Adrenal gland (tissue), 5 donors: ENCODE data around the gene LRP8.

Experiments
- POLR2A ChIP-seq, 2 donors: fragments of 450-650 bp; IDR thresholded peaks; one replicate each; pipeline ENCODE4 v1.6.1; 2017; ENCODE audit warnings: antibody characterized with exemption in 2 of 2, mild to moderate bottlenecking in 2 of 2, moderate library complexity in 1 of 2
- TF ChIP-seq, protein P1 (sequence below), 6 experiments: fragments of 450-650 bp in 4 of 6; fragments of 200-600 bp in 2 of 6; sonication (generic) in 1 of 6; IDR thresholded peaks; 1 replicate in 5 of 6; 2 replicates in 1 of 6; pipeline versions ENCODE4 v1.5.1 to v1.8.0; 2016 to 2021; ENCODE audit warnings: antibody characterized with exemption in 6 of 6, mild to moderate bottlenecking in 2 of 6, moderate library complexity in 1 of 6
- donor health status: DM: no; HTN: no; CAD: no.

DNA sequence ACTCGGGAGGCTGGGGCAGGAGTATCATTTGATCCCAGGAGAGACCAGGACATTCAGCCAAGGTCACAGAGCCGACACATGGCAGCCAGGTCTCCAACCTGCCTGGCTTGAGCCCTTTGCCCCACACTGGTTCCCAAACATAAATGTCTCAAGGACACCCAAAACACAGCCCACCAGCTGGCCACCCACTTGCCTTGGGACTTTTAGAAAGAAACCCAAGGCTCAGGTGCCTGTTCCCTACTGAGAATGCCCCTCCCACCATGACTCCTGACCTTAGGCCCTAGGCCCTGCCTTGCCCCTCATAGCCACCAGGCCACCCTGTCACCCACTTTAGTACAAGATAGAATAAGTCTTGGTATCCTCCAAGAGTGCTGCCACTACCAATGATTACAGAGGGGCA lies 41.9 kb upstream of the LRP8 start:
- TF ChIP-seq, protein P1, sequence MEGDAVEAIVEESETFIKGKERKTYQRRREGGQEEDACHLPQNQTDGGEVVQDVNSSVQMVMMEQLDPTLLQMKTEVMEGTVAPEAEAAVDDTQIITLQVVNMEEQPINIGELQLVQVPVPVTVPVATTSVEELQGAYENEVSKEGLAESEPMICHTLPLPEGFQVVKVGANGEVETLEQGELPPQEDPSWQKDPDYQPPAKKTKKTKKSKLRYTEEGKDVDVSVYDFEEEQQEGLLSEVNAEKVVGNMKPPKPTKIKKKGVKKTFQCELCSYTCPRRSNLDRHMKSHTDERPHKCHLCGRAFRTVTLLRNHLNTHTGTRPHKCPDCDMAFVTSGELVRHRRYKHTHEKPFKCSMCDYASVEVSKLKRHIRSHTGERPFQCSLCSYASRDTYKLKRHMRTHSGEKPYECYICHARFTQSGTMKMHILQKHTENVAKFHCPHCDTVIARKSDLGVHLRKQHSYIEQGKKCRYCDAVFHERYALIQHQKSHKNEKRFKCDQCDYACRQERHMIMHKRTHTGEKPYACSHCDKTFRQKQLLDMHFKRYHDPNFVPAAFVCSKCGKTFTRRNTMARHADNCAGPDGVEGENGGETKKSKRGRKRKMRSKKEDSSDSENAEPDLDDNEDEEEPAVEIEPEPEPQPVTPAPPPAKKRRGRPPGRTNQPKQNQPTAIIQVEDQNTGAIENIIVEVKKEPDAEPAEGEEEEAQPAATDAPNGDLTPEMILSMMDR (IDR thresholded peaks at IDR 0.05): no peak
- TF ChIP-seq POLR2A (IDR thresholded peaks at IDR 0.05): no peak
